LNCaP clone FGC (cell line): ENCODE measurements around the gene BSCL2.

ENCODE experiments used
- DNase-seq: peaks from one replicate; pipeline ENCODE4 v3.0.0-alpha.2; 2011; ENCODE audit warnings: low read depth
- H3K4me3 ChIP-seq: 2 replicates; pipeline ENCODE4 v1.5.1; 2011; ENCODE audit warnings: mild to moderate bottlenecking, low read depth, low read length, control low read depth
- CTCF ChIP-seq: IDR thresholded peaks from 2 replicates; pipeline ENCODE4 v1.5.1; 2012; ENCODE audit warnings: mild to moderate bottlenecking; ENCODE audit not compliant: control insufficient read depth, insufficient read depth; ENCODE audit errors: extremely low read depth

BSCL2 gene

GRCh38 chr11:62645671-62645945 lies 61.6 kb downstream of the BSCL2 start:
- H3K4me3 ChIP-seq: peak overlapping the region; percentile 99
- TF ChIP-seq CTCF: no peak
- no peak for DNase-seq

- H3K4me3 ChIP-seq: no peak overlapping the region
- TF ChIP-seq CTCF: no peak
- DNase-seq: no peak
These were observed 63.0 kb downstream of the BSCL2 start for GRCh38 chr11:62644220-62644619.
